WI38 (cell line): Measurements from ENCODE around the gene LILRA1.

ENCODE experiments used
- H3K4me3 ChIP-seq: 2 replicates; pipeline ENCODE4 v1.5.1; 2011; ENCODE audit warnings: low read depth, mild to moderate bottlenecking, control low read depth, low read length
- TF ChIP-seq, protein P1 (sequence below): IDR thresholded peaks from 2 replicates; pipeline ENCODE4 v1.5.1; 2012; ENCODE audit warnings: low read depth, mild to moderate bottlenecking, control low read depth, low read length

The LILRA1 gene

DNA sequence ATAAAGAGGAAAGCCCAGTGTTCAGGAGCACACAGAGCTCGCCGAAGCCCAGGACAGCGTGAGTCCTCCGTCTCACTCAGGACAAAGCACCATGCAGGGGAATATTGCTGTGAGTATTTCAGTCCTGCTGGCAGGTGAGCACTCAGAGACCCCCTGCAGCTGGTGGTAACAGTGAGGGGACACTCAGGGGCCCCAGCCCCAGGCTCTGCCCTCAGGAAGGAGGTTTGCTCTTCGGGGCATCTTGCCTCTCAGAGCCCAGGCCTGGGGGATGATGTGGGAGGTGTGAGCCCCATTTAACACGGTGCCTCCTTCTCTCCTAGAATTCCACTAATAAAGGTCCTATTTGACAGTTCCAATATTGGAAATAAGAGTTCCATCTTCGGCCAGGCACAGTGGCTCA is 14.8 kb downstream of the LILRA1 start:
- TF ChIP-seq, protein P1, sequence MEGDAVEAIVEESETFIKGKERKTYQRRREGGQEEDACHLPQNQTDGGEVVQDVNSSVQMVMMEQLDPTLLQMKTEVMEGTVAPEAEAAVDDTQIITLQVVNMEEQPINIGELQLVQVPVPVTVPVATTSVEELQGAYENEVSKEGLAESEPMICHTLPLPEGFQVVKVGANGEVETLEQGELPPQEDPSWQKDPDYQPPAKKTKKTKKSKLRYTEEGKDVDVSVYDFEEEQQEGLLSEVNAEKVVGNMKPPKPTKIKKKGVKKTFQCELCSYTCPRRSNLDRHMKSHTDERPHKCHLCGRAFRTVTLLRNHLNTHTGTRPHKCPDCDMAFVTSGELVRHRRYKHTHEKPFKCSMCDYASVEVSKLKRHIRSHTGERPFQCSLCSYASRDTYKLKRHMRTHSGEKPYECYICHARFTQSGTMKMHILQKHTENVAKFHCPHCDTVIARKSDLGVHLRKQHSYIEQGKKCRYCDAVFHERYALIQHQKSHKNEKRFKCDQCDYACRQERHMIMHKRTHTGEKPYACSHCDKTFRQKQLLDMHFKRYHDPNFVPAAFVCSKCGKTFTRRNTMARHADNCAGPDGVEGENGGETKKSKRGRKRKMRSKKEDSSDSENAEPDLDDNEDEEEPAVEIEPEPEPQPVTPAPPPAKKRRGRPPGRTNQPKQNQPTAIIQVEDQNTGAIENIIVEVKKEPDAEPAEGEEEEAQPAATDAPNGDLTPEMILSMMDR: no peak
- H3K4me3 ChIP-seq: no peak overlapping the region

DNA sequence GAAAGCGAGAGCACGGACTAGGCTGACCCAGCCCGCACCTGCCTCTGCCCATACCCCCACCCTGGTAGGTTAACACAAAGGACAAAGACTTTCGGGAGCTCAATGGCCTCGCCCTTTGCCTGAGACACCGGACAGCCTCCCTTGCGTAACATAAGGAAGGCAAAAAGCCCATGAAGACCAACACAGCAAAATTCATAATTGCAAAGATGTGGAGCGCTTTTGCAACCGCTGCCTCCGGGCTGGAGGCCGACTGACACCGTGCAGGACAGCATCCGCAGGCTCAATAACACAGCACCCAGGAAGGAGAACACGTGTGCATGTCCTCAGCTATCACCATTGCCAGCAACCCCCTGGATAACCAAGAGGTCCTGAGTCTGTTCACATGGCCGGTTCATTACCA is 15.4 kb downstream of the LILRA1 start:
- H3K4me3 ChIP-seq: no peak overlapping the region
- TF ChIP-seq, protein P1: no peak

DNA sequence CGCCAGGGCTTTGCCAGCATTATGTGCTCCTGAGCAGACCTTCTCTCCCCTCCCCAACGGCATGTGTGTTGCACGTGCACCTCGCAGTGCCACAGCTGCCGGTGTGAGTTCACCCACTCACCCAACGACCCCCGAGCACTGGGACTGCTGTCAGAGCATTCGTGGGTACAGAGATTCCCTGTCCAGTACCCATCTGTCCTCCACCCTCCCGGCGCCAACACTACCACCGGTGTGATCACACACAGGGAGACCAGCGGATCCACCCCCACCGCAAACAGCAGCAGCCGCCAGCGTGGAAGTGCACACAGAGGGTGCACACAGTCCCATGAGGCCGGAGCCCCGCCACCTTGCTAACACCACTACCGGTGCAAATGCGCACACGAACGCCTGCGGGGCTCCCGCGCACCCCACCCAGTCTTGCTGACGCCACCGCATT is 15.9 kb downstream of the LILRA1 start:
- TF ChIP-seq, protein P1: no peak
- H3K4me3 ChIP-seq: no peak overlapping the region

DNA sequence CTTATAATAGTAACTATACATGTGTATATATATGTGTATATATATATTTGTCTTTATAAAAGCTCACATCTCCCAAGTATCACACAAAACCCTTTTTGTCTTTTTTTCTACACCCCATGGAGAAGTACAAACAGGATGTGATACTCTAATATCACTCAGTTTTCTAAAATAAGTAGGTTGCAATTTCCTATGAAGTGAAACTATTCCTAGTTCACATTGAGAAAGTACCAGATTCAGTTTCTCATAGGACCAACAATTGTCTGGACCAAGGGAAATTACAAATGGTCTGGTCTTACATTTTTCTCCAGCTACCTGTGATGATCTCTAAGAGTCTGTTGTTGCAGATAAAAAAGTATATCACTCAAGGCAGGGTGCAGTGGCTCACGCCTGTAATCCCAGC is 19.0 kb downstream of the LILRA1 start:
- TF ChIP-seq, protein P1: no peak
- H3K4me3 ChIP-seq: no peak overlapping the region

DNA sequence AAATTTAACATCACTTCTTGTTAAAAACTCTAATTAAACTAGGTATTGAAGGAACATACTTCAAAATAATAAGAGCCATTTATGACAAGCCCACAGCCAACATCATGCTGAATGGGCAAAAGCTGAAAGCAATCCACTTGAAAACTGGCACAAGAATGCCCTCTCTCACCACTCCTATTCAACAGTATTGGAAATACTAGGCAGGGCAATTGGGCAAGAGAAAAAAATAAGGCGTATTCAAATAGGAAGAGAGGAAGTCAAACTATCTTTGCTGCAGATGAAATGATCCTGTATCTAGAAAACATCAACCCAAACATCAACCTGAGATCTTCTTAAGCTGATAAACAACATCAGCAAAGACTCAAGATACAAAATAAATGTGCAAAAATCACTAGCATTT is 21.3 kb downstream of the LILRA1 start:
- H3K4me3 ChIP-seq: no peak overlapping the region
- TF ChIP-seq, protein P1: no peak

DNA sequence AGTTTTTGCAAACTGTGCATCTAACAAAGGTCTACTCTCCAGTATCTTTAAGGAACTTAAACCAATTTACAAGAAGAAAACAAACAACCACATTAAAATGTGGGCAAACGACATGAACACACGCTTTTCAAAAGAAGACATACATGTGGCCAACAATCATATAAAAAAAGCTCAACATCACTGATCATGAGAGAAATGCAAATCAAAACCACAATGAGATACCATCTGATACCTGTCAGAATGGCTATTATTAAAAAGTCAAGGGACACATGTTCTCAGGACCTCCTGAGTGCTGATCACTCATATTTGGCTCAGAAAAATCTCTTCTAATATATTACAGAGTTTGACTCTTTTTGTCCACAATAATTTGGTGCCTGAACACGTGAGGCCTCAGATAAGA is 22.6 kb downstream of the LILRA1 start:
- H3K4me3 ChIP-seq: no peak overlapping the region
- TF ChIP-seq, protein P1: no peak

DNA sequence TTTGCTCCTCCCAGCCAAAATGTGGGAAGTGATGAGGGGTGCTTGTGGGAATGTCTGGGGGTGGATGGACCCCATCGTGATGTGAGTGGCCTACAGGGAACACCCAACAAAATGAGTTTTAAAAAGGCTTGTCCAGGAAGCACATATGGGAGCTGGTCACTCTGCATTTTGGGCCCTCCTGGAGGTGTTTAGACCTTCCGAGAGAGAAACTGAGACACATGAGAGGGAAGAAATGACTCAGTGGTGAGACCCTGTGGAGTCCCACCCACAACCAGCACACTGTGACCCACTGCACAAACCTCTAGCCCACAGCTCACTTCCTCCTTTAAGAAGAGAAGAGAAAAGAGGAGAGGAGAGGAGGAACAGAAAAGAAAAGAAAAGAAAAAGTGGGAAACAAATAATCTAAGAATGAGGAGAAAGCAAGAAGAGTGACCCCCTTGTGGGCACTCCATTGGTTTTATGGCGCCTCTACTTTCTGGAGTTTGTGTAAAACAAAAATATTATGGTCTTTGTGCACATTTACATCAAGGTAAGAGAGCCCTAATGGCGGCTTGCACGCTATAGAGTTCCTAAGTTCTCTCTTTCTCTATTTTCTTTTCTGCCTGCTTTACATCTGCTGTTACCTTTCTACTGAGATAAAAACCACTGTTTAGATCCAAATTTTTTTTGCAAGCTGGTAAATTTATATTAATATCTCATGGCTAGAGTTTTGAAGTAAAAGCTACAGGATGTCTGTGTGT is 23.6 kb downstream of the LILRA1 start:
- no peak overlapping the region for H3K4me3 ChIP-seq
- TF ChIP-seq, protein P1: no peak
